HG02885 (cell line): ENCODE results near the gene IL1RL2.

Experiments used
- ATAC-seq: cut with Tn5 transposase; IDR thresholded peaks from one replicate; pipeline ENCODE4 v1.9.1; 2021; ENCODE audit warnings: mild to moderate bottlenecking; ENCODE audit not compliant: unreplicated experiment, poor library complexity

Gene IL1RL2

DNA sequence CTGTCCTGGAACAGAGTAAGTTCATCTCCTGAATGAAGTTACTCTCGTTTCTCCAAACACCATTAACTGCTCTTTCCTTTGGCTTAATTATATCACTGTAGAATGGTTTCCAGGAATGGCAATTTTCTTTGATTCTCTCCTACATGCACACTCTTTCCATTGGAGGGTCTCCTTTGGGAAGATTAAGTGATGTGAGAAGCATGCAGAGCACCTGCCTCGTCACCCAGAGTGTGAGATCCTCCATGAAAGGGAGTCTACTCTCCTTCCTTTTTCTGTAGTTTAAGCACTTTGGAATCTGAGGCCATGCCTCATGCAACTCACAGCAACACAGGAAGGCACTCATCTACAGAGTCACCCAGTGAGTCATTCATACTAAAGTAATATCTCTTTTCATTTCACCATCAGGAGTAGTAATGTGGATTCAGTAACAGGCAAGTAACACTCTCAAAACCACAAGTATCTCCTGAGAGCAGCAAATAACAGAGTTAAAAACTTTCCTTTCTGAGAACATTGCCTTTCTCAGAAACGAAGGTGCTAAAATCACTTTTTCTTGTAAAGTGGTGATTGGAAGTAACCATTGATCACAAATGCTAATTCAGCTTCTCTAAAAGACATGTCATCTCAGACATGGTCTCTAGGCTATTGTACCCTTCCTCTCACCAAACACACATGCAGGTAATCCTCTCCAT, 71.7 kb downstream of the IL1RL2 start:
- ATAC-seq = no peak

DNA sequence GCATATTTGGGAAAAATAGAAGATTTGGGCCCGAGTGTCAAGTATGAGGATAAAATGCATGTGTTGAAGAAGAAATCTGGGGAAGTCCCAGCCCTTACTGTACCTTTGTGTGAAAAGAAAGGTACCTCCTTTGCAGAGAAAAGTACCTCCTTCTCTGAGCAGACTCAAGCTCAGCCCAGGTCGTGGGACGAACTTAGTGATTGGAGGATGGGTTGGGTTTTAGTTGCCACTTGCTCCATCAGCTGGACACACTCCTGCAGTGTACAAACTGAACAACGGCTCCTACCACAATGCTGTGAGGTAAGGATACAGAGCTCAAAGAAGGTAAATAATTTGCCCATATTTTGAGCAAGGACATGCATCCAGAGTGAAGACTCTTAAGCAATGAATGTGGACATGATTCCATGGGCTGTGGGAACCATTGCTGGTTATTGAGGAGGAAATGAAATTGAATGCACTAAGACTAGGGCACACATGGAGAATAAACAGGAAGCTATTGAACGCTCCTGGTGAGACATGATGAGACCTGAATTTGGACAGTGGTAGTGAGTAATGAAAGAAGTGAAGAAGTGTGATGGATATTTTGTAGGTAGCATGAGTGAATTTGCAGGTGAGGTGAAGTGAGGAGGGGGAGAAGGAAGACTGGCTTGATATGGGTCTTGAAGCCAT, 74.8 kb downstream of the IL1RL2 start:
- ATAC-seq = no peak

GRCh38 chr2:102262216-102263129, 75.7 kb downstream of the IL1RL2 start:
- ATAC-seq = no peak

DNA sequence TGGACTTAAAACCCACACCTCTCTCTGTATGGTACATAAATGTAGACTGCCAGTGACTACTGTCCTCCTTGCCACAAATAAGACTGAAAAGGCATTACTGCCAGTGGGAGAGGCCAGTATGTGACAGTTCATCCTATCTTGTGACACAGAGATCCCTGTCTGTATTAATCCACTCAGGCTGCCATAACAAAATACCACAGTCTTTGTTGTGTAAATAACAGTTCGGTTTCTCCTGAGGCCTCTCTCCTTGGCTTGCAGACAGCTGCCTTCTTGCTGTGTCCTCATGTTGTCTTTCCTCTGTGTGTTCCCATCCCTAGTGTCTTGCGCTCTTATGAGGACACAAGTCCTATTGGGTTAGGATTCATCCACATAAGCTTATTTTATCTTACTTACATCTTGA, 78.1 kb downstream of the IL1RL2 start:
- ATAC-seq = no peak

DNA sequence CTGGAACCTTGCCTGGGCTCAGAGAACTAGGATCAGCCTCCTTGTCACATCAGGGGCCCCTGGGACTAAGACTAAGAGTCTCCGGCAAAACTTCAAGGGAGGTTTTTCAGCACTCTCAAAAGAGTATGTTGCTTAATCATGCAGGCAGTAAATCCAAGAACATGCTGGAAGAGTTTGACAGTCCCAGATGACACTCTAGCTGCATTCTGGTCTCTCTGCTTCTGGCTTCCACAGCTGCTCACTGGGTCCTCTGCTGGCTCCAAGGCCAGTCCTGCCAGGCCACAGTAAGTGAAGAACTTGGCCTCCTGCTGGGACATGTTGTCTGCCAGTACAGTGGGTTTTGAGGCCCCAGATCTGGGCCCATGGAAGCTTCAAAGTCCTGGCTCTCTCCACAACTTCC, 79.4 kb downstream of the IL1RL2 start:
- ATAC-seq = no peak

- no peak for ATAC-seq
These were observed 81.0 kb downstream of the IL1RL2 start for GRCh38 chr2:102267774-102268173.

GRCh38 chr2:102268510-102269199, 81.8 kb downstream of the IL1RL2 start:
- no peak for ATAC-seq

GRCh38 chr2:102269200-102269524, 82.3 kb downstream of the IL1RL2 start:
- no peak for ATAC-seq

DNA sequence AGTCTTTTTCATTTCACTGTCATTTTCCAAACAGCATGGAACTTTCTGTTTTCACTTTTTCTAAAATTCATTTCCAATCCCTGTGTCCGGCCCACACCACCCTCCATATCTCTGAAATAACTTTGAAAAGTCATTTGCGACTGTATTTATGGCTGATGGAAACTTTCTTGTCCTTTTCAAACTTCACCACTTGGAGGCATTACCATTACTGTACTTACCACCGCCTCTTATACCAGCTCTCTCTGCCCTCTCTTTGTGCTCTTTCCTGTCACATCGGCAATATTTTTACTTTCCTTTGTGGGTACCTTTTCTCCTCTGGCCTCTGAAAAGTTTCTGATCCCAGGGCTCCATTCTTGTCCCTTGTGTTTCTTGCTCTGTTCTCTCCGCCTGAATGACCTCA, 85.0 kb downstream of the IL1RL2 start:
- no peak for ATAC-seq

DNA sequence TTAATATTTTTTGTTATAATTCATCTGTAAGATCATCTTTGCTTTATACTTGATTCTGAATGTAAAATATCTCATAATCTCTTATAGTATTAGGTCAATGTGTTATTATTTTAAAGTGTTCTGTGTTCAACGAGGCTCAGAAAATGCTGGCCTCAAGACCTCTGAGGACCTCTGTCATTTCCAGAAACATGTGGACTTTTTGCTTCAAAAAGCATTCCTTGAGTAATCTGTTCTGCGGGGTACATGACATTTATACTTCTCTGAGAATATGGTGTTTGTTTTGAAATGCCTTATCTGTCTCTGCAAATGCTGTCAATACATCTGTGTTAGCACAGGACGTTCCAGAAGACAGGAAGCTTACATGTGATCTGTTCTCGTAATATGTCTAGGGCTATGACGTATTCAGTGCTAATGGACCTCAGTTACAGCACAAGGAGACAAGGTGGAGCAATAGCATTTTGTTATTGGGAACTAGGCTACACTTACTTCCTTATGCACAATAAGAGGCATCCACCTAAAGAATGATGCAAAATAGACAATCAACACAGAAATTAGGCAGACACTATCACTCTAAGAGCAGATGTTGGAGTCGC, 86.9 kb downstream of the IL1RL2 start:
- ATAC-seq = no peak

GRCh38 chr2:102276549-102277201, 89.9 kb downstream of the IL1RL2 start:
- no peak for ATAC-seq

DNA sequence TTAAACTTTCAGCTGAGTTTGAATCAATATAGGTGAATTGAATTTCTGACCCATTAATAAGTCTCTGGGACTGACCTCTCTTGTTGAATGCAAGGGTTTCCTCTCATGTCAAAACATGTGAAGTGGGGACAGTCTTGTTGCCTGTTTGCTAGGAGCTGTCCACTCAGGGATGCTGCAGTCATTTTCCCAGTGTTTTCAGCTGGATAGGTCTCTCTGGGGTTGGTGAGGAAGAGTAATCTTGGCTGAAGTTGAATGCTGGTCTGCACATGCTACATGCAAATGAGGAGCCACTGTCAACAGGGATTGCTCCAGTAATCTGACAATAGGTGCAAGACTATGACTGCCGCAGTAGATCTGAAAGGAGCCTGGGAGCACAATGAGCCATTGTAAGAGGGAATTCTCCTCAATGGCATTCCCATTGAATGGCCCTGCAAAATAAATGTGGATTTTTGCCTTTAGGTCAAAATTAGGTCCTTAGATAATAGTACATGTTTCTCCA, 90.4 kb downstream of the IL1RL2 start:
- no peak for ATAC-seq

DNA sequence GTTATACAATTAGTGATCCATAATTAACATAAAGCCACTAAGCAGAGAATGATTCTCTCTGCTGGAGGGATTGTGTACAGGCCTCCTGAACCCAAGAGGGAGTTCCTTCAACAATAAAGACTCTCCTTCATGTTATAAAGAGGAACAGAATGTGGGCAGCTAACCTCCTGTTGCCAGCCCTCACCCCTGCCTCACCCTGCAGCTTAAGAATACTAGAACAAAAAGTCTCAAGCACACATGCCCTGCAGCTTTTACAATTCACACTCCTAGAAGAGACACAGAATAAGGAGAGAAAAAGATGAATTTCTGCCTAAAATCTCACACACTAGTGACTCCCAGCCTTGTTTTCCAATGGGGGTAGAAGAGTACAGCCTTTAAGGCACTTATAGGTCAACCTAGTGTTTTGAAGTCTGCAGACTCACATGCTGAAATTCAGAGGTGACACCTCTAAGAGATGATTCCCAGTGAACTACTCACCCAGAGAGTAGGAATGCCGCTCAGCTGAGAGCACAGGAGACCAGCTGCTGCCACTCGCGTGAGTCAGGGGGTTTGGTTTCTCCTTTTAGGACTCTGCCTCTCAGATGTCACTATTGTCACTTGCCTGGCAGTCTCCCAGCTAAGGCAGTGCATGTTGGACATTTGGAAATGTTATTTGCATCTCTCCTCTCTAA, 92.0 kb downstream of the IL1RL2 start:
- ATAC-seq = no peak

GRCh38 chr2:102279391-102279735, 92.5 kb downstream of the IL1RL2 start:
- no peak for ATAC-seq

DNA sequence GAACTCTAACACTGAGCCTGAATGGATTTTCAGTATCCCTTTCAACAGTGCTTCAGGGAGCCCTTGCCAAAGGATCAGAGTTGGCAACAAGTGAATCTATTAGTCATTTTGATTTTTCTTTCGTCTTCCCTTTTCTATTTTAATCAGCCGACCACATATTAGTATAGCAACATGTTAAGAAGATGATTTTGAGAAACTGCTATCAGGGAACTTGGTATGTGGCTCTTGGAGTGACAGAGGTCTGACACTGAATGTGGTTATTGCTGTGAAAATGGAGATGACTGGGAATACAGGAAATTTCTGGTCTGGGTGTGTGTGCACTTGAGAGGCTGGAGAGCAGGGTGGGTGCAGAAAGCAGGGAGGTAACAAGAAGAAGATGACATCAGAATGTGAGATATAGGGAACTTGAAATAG, 95.9 kb downstream of the IL1RL2 start:
- no peak for ATAC-seq

DNA sequence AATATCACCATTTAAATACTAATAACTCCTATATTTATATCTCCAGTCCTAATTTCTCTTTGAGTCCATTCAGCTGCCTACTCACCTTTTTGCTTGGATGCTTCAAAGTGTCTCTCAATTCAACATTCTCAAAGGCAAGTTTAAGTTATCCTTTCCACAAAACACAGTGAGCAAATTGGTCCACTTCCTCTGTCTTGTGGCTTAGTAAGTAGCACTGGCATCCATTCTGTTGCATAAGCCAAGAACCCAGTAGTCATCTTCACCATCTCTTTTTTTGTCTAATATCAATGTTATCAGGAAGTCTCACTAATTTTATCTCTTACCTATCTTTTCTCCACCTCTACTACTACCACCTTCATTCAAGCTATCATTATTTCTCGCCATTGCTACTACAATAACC, 97.2 kb downstream of the IL1RL2 start:
- ATAC-seq = no peak

- no peak for ATAC-seq
These were observed 97.8 kb downstream of the IL1RL2 start for GRCh38 chr2:102284611-102285010.

DNA sequence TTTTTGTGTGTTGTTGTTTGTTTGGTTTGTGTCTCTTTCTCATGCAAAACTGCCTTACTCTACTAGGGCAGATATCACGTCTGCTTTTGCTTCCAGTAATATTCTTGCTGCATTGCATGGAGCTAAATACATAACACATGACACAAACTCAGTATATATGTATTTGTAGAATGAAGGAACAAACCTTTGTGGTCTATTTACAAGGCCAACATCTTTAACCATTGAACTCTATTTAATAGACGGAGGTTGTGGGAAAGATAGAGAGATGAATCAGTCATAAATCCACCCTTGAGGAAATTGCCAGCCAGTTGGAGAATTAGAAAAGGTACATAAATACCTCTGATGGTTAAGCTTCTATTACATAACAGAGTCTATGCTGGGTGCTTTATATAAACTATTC, 98.5 kb downstream of the IL1RL2 start:
- no peak for ATAC-seq

GRCh38 chr2:102286041-102286440, 99.2 kb downstream of the IL1RL2 start:
- ATAC-seq = no peak
